A549 (cell line): ENCODE results near the gene GPX6.

Experiments
- CEBPB ChIP-seq, 2 experiments: fragments of >200 bp in 1 of 2; sonication (Bioruptor Twin) in 1 of 2; formaldehyde crosslinking in 1 of 2; IDR thresholded peaks; 2 replicates each; pipeline ENCODE4 v1.6.1; 2012 to 2016
- EHMT2 ChIP-seq: fragments of 200-600 bp; sonication (generic); IDR thresholded peaks from 2 replicates; pipeline ENCODE4 v1.6.1; 2016; ENCODE audit warnings: antibody characterized with exemption, low read depth, mild to moderate bottlenecking, moderate library complexity
- EP300 ChIP-seq, 2 experiments: fragments of >200 bp; sonication (Bioruptor Twin); formaldehyde crosslinking; IDR thresholded peaks; 2 replicates in 1 of 2; 3 replicates in 1 of 2; pipeline ENCODE4 v1.6.1; 2016 to 2017
- GATA3 ChIP-seq: IDR thresholded peaks from 2 replicates; pipeline ENCODE4 v1.6.1; 2012; ENCODE audit warnings: borderline replicate concordance
- JUNB ChIP-seq: fragments of >200 bp; sonication (Bioruptor Twin); formaldehyde crosslinking; IDR thresholded peaks from 2 replicates; pipeline ENCODE4 v1.6.1; 2016
- NR3C1 ChIP-seq: fragments of >200 bp; sonication (Bioruptor Twin); formaldehyde crosslinking; IDR thresholded peaks from 3 replicates; pipeline ENCODE4 v1.6.1; 2017
- POLR2A ChIP-seq: IDR thresholded peaks from 2 replicates; pipeline ENCODE4 v1.6.1; 2012; ENCODE audit warnings: mild to moderate bottlenecking, low read length
- POLR2AphosphoS2 ChIP-seq: conservative IDR thresholded peaks from 2 replicates; pipeline ENCODE4 v1.6.1; 2012; ENCODE audit warnings: low read length, improper control_type of control experiment, inconsistent platforms
- RFX5 ChIP-seq: fragments of 450-650 bp; IDR thresholded peaks from 2 replicates; pipeline ENCODE4 v1.7.1; 2014; ENCODE audit warnings: antibody characterized with exemption, mild to moderate bottlenecking, moderate library complexity
- SREBF2 ChIP-seq: fragments of 450-650 bp; IDR thresholded peaks from 2 replicates; pipeline ENCODE4 v1.6.1; 2014; ENCODE audit warnings: mild to moderate bottlenecking, moderate library complexity
- TF ChIP-seq, protein P1 (sequence below): fragments of >200 bp; sonication (Bioruptor Twin); formaldehyde crosslinking; IDR thresholded peaks from 3 replicates; pipeline ENCODE4 v1.5.1; 2016
- TF ChIP-seq, protein P2 (sequence below): fragments of 200-600 bp; sonication (generic); IDR thresholded peaks from 2 replicates; pipeline ENCODE4 v1.6.1; 2016; ENCODE audit warnings: antibody characterized with exemption, mild to moderate bottlenecking, moderate library complexity
- TF ChIP-seq, protein P3 (sequence below): fragments of 150-350 bp; IDR thresholded peaks from 2 replicates; pipeline ENCODE4 v1.6.1; 2014; ENCODE audit warnings: low read depth, mild to moderate bottlenecking, low read length
- TF ChIP-seq, protein P4 (sequence below): IDR thresholded peaks from 2 replicates; pipeline ENCODE4 v1.6.1; 2012

DNA sequence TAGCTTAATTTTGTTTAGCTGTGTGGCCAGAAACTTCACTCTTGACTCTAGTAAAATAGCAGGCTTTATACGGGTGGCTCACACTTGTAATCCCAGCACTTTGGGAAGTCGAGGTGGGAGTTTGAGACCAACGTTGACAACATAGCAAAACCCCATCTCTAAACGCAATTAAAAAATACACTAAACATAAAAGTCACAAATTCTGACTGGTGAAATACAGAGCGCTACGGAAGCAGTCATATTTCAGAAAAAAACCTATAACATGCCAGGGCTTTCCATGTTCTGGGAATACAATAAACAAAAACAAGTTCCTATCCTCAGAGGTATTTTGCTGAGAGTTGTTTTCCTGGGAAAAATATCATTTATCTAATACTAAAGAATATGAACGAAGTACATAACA is 47.5 kb downstream of the GPX6 start:
- TF ChIP-seq, protein P1, sequence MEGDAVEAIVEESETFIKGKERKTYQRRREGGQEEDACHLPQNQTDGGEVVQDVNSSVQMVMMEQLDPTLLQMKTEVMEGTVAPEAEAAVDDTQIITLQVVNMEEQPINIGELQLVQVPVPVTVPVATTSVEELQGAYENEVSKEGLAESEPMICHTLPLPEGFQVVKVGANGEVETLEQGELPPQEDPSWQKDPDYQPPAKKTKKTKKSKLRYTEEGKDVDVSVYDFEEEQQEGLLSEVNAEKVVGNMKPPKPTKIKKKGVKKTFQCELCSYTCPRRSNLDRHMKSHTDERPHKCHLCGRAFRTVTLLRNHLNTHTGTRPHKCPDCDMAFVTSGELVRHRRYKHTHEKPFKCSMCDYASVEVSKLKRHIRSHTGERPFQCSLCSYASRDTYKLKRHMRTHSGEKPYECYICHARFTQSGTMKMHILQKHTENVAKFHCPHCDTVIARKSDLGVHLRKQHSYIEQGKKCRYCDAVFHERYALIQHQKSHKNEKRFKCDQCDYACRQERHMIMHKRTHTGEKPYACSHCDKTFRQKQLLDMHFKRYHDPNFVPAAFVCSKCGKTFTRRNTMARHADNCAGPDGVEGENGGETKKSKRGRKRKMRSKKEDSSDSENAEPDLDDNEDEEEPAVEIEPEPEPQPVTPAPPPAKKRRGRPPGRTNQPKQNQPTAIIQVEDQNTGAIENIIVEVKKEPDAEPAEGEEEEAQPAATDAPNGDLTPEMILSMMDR = no peak
- no peak for TF ChIP-seq POLR2AphosphoS2
- TF ChIP-seq, protein P2, sequence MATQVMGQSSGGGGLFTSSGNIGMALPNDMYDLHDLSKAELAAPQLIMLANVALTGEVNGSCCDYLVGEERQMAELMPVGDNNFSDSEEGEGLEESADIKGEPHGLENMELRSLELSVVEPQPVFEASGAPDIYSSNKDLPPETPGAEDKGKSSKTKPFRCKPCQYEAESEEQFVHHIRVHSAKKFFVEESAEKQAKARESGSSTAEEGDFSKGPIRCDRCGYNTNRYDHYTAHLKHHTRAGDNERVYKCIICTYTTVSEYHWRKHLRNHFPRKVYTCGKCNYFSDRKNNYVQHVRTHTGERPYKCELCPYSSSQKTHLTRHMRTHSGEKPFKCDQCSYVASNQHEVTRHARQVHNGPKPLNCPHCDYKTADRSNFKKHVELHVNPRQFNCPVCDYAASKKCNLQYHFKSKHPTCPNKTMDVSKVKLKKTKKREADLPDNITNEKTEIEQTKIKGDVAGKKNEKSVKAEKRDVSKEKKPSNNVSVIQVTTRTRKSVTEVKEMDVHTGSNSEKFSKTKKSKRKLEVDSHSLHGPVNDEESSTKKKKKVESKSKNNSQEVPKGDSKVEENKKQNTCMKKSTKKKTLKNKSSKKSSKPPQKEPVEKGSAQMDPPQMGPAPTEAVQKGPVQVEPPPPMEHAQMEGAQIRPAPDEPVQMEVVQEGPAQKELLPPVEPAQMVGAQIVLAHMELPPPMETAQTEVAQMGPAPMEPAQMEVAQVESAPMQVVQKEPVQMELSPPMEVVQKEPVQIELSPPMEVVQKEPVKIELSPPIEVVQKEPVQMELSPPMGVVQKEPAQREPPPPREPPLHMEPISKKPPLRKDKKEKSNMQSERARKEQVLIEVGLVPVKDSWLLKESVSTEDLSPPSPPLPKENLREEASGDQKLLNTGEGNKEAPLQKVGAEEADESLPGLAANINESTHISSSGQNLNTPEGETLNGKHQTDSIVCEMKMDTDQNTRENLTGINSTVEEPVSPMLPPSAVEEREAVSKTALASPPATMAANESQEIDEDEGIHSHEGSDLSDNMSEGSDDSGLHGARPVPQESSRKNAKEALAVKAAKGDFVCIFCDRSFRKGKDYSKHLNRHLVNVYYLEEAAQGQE = no peak
- no peak for TF ChIP-seq GATA3
- TF ChIP-seq RFX5 = no peak
- TF ChIP-seq, protein P3, sequence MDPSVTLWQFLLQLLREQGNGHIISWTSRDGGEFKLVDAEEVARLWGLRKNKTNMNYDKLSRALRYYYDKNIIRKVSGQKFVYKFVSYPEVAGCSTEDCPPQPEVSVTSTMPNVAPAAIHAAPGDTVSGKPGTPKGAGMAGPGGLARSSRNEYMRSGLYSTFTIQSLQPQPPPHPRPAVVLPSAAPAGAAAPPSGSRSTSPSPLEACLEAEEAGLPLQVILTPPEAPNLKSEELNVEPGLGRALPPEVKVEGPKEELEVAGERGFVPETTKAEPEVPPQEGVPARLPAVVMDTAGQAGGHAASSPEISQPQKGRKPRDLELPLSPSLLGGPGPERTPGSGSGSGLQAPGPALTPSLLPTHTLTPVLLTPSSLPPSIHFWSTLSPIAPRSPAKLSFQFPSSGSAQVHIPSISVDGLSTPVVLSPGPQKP = no peak
- no peak for TF ChIP-seq JUNB
- no peak for TF ChIP-seq EHMT2
- TF ChIP-seq NR3C1 = no peak
- TF ChIP-seq SREBF2 = no peak
- TF ChIP-seq CEBPB (IDR thresholded peaks at IDR 0.05) = no peak
- TF ChIP-seq EP300 (IDR thresholded peaks at IDR 0.05) = no peak
- TF ChIP-seq POLR2A = no peak
- TF ChIP-seq, protein P4, sequence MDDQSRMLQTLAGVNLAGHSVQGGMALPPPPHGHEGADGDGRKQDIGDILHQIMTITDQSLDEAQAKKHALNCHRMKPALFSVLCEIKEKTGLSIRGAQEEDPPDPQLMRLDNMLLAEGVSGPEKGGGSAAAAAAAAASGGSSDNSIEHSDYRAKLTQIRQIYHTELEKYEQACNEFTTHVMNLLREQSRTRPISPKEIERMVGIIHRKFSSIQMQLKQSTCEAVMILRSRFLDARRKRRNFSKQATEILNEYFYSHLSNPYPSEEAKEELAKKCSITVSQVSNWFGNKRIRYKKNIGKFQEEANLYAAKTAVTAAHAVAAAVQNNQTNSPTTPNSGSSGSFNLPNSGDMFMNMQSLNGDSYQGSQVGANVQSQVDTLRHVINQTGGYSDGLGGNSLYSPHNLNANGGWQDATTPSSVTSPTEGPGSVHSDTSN = no peak
